Panc1 (cell line): Measurements from ENCODE around the gene SLC26A4. TPM values are rescaled to one million over a fixed set of nuclear protein-coding genes. Genes with fewer than 3 reads are reported as not detected.

ENCODE experiments used
- ATAC-seq: fragments of 200-7000 bp; cut with Tn5 transposase; 2 replicates; pipeline ENCODE4 v1.9.1; 2020; ENCODE audit warnings: mild to moderate bottlenecking, moderate library complexity
- BruUV-seq: library from RNA; stranded (reverse); fragments of 400-500 nt; replicated peaks from 2 replicates; lab custom pipeline; 2021; lab: Mats Ljungman, UMichigan
- CTCF ChIA-PET: fragments of 300-600 bp; sonication (Branson Sonifier 250); formaldehyde crosslinking; loops from one replicate; lab custom pipeline; 2022; ENCODE audit warnings: antibody characterized with exemption; lab: Charles Lee
- POLR2A ChIA-PET: fragments of 300-600 bp; sonication (Branson Sonifier 250); formaldehyde crosslinking; loops from one replicate; lab custom pipeline; 2022; ENCODE audit warnings: antibody characterized with exemption; lab: Charles Lee
- DNase-seq: peaks from one replicate; pipeline ENCODE4 v3.0.0-alpha.2; 2010; ENCODE audit warnings: low read depth, low spot score
- H3K27ac ChIP-seq: 2 replicates; pipeline ENCODE4 v1.5.1; 2011; ENCODE audit warnings: mild to moderate bottlenecking, low read length, inconsistent platforms
- H3K27me3 ChIP-seq: fragments of 200-500 bp; sonication (Bioruptor generic); 2 replicates; pipeline ENCODE4 v1.6.0; 2014; ENCODE audit warnings: low read length, inconsistent platforms; ENCODE audit not compliant: control insufficient read depth, insufficient read depth
- H3K36me3 ChIP-seq: fragments of 200-500 bp; sonication (Bioruptor generic); 2 replicates; pipeline ENCODE4 v1.5.1; 2014; ENCODE audit warnings: inconsistent platforms, mild to moderate bottlenecking, low read length, moderate library complexity; ENCODE audit not compliant: control insufficient read depth, insufficient read depth
- H3K4me1 ChIP-seq: 2 replicates; pipeline ENCODE4 v1.5.1; 2011; ENCODE audit warnings: inconsistent platforms, mild to moderate bottlenecking, low read length, moderate library complexity; ENCODE audit not compliant: control insufficient read depth, insufficient read depth
- H3K4me3 ChIP-seq, 2 experiments: 2 replicates each; pipeline ENCODE4 v1.5.1; 2011 to 2012; ENCODE audit warnings: low read depth in 2 of 2, low read length in 2 of 2, mild to moderate bottlenecking in 2 of 2, inconsistent platforms in 1 of 2, moderate library complexity in 1 of 2
- H3K9me3 ChIP-seq: fragments of 200-500 bp; sonication (Bioruptor generic); 2 replicates; pipeline ENCODE4 v1.5.1; 2014; ENCODE audit warnings: low read depth, mild to moderate bottlenecking, inconsistent platforms, low read length, moderate library complexity; ENCODE audit not compliant: control insufficient read depth, insufficient read depth
- CTCF ChIP-seq: fragments of 450-650 bp; IDR thresholded peaks from 2 replicates; pipeline ENCODE4 v1.5.1; 2017; ENCODE audit warnings: mild to moderate bottlenecking
- POLR2AphosphoS5 ChIP-seq: IDR thresholded peaks from 2 replicates; pipeline ENCODE4 v1.6.1; 2012; ENCODE audit warnings: mild to moderate bottlenecking, low read depth, low read length, moderate library complexity
- REST ChIP-seq, 2 experiments: IDR thresholded peaks; 2 replicates each; pipeline ENCODE4 v1.6.1; 2011 to 2012; ENCODE audit warnings: low read depth in 2 of 2, control low read depth in 1 of 2, low read length in 1 of 2, mild to moderate bottlenecking in 1 of 2, moderate library complexity in 1 of 2; ENCODE audit not compliant: insufficient read depth in 1 of 2
- SIN3A ChIP-seq: IDR thresholded peaks from 2 replicates; pipeline ENCODE4 v1.6.1; 2012; ENCODE audit warnings: low read depth, mild to moderate bottlenecking, low read length, moderate library complexity, borderline replicate concordance; ENCODE audit not compliant: insufficient read depth
- TCF7L2 ChIP-seq: IDR thresholded peaks from 2 replicates; pipeline ENCODE4 v1.6.1; 2011; ENCODE audit warnings: mild to moderate bottlenecking, low read depth, low read length, inconsistent platforms
- in situ Hi-C: cut with HindIII; loops from 2 replicates; pipeline ENCODE4 v1.10.0; 2016; ENCODE audit warnings: low sequenced_read_pairs, low pct_unique_long_range_greater_than_20kb
- intact Hi-C: fragments of 100-400 bp; cut with micrococcal nuclease; formaldehyde crosslinking; loops from one replicate; pipeline ENCODE4 v1.10.0; 2022; ENCODE audit not compliant: unreplicated experiment
- total RNA-seq: library from RNA; stranded (reverse); gene quantifications from one replicate; pipeline ENCODE4 v1.2.1, GENCODE V29; 2021; ENCODE audit not compliant: unreplicated experiment

The SLC26A4 gene
- total RNA-seq, 1 experiment from 2014 or later: 0.05 TPM

GRCh38 chr7:107684287-107684686, 23.7 kb downstream of the SLC26A4 start:
- POLR2A ChIA-PET: interaction anchor here (0.6 kb wide), 1 partner anchor 996 kb away, joined by 3 read pairs; no protein-coding TSS in a partner anchor
- no TSS peak for BruUV-seq

DNA sequence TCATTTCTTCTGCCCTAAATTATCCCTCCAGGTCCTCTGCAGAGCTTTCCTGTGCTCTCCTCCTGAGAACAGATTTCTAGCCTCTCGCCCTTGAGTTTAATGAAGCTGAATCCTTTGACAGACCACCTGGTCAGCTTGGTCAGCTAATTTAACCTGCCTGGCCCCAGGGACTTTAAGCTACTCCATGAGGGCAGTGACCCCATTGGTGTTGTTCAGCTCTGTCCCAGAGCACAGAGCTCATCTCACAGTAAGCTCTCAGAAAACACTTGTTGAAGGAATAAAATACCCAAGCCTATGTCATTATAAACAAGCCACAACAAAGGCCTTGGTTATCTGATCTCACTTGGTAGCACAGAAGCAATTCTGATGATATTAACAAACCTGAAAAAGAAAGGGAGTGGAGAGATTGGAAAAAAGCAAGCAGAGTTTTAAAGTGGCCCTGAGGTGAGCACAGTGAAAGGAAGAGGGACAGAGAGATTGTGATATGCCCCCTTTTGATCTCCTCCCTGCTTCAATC, 24.4 kb downstream of the SLC26A4 start:
- ATAC-seq: no peak
- H3K27me3 ChIP-seq: no peaks in the 10 kb centered on the region
- no peak overlapping the region for H3K4me3 ChIP-seq
- CTCF ChIA-PET: interaction anchor here (0.7 kb wide), 1 partner anchor 190 kb away, joined by 3 read pairs; no protein-coding TSS in a partner anchor
- in situ Hi-C loops: no loop called here
- H3K4me1 ChIP-seq: no peaks in the 10 kb centered on the region
- POLR2A ChIA-PET: interaction anchor here (0.6 kb wide), 1 partner anchor 995 kb away, joined by 3 read pairs; no protein-coding TSS in a partner anchor
- H3K27ac ChIP-seq: no peak overlapping the region
- no peaks in the 10 kb centered on the region for H3K36me3 ChIP-seq
- intact Hi-C loops: no loop called here
- H3K9me3 ChIP-seq: no peaks in the 10 kb centered on the region
- TF ChIP-seq CTCF: no peak
- no peak for TF ChIP-seq TCF7L2
- no peak for TF ChIP-seq SIN3A
- TF ChIP-seq REST (IDR thresholded peaks at IDR 0.05; ENCODE audit: insufficient read depth in 1 of 2, low read depth in 2 of 2, low read length in 1 of 2): no peak
- TF ChIP-seq POLR2AphosphoS5: no peak
- BruUV-seq: no TSS peak
- DNase-seq: no peak

More at GRCh38 chr7:107684287-107684686, 23.7 kb downstream of the SLC26A4 start:
- ATAC-seq (no peak), DNase-seq (no peak)
- in situ Hi-C loops: no loop called here
- Histone ChIP-seq H3K36me3 (no peaks in the 10 kb centered on the region), H3K27ac (no peak overlapping the region), H3K27me3 (no peaks in the 10 kb centered on the region), H3K4me3 (no peak overlapping the region), H3K4me1 (no peaks in the 10 kb centered on the region), H3K9me3 (no peaks in the 10 kb centered on the region)
- intact Hi-C loops: no loop called here
- CTCF ChIA-PET: no interaction called here
- no peak for TF ChIP-seq POLR2AphosphoS5
- no peak for TF ChIP-seq TCF7L2
- no peak for TF ChIP-seq CTCF
- no peak for TF ChIP-seq SIN3A
- no peak for TF ChIP-seq REST (IDR thresholded peaks at IDR 0.05; ENCODE audit: insufficient read depth in 1 of 2, low read depth in 2 of 2, low read length in 1 of 2)
